GM18517 (cell line): ENCODE data around the gene RALB.

Experiments
- ATAC-seq: cut with Tn5 transposase; IDR thresholded peaks from one replicate; pipeline ENCODE4 v1.9.1; 2021; ENCODE audit warnings: mild to moderate bottlenecking, moderate library complexity; ENCODE audit not compliant: unreplicated experiment

Gene RALB

GRCh38 chr2:120261387-120262006 lies 8.8 kb downstream of the RALB start:
- peak; percentile 75 for ATAC-seq

- no peak for ATAC-seq
These were observed 9.5 kb downstream of the RALB start for GRCh38 chr2:120262150-120262549.

DNA sequence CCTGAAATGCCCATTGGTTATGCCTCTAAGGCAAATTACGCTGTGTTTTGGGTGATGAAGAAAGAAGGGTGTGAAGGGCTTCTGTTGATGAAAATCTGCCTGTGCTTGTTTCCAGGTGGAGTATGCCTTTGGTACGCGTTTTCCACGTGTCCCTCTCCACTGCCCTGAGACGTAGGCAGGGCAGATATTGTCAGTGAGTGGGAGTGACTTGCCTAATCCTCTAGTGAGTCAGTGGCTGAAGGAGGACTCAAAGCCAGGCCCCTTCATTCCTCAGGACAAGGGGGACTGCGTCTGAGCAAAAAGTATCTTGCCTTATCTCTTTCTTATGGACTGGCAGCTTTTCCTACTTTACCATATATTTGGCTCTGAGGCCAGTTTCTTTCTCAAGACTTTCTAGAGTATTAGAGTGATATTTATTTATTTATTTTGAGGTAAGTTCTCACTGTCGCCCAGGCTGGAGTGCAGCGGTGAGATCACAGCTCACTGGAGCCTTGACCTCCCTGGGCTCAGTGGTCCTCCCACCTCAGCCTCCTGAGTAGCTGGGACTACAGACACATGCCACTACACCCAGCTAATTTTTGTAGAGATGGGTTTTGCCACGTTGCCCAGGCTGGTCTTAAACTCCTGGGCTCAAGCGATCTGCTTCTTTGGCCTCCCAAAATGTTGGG lies 10.2 kb downstream of the RALB start:
- ATAC-seq, result no peak

GRCh38 chr2:120265006-120265405 lies 12.4 kb downstream of the RALB start:
- peak; percentile 65 for ATAC-seq

DNA sequence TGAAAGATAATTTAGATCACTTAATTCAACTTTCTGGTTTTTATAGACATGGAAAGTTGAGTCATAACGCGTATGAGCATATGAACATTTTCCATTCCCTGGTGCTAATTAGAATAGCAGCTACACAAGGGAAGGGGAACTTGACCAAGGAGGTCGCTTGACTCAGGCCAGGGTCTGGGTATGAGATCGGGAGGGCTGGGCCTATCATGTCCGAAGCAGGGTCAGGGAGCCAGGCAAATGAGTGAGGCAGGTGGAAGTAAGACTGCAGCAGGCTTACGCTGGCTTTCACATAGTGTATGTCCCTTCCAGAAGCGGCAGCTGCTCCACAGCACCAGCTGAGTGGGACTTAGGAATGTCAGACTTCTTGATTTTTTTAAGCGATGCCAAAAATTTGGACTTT lies 14.7 kb downstream of the RALB start:
- no peak for ATAC-seq

DNA sequence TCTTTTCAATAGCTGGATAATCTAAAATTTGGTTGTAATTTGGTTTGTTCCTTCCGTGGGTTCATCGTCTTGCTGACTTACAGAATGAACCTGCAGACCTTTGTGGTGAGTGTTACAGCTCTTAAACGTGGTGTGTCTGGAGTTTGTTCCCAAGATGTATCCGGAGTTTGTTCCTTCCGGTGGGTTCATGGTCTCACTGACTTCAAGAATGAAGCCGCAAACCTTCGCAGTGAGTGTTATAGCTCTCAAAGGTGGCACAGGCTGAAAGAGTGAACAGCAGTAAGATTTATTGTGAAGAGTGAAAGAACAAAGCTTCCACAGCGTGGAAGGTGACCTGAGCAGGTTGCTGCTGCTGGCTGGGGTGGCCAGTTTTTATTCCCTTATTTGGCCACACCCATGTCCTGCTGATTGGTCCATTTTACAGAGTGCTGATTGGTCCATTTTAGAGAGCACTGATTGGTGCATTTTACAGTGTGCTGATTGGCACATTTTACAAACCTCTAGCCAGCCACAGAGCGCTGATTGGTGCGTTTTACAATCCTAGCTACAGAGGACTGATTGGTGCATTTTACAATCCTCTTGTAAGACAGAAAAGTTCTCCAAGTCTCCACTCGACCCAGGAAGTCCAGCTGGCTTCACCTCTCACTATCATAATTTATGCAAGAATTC lies 16.6 kb downstream of the RALB start:
- ATAC-seq, result no peak

DNA sequence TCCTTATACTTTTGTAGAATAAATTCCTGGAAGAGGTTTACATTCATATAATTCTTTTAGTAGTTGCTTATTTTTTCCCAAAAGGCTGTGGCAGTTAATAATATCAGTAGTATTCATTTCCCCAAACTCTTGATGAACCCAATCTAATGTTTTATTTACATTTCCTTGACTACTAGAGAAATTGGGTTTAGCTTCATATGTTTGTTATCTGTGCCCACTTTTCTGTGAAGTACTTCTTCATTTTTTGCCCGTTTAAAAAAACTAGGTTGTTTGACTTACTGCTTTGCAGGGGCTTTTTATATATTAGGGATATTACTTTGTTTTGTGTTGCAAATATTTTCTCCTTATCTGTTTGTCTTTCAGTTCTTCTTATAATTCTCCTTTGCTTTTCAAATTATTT lies 17.2 kb downstream of the RALB start:
- ATAC-seq, result no peak

DNA sequence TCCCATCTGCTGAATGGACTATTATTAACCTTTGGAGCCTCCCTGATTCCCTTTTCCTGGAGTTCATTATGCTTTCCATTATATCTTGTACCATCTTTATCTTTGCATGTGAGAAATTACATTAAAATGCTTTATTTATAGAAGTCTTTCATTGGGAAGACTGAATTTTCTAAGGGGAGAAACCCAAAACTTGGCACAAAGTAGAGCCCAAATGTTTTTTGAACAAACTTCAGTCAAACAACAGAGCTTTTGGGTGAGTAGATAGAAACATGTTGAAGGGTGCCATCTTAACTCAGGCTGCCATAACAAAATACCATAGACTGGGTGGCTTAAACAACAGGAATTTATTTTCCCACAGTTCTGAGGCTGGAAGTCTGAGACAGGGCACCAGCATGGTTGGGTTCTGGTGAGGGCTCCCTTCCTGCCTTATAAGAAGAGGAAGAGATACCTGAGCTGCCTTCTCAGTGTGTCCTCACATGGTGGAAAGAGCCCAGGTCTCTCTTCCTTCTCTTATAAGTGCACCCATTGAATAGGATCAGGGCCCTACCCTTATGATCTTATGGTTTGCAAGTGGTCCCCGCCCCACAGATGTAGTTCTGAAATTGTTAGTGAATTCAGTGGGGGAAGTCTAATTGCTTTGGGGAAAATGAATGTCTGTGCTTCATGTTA lies 19.2 kb downstream of the RALB start:
- ATAC-seq, result no peak

DNA sequence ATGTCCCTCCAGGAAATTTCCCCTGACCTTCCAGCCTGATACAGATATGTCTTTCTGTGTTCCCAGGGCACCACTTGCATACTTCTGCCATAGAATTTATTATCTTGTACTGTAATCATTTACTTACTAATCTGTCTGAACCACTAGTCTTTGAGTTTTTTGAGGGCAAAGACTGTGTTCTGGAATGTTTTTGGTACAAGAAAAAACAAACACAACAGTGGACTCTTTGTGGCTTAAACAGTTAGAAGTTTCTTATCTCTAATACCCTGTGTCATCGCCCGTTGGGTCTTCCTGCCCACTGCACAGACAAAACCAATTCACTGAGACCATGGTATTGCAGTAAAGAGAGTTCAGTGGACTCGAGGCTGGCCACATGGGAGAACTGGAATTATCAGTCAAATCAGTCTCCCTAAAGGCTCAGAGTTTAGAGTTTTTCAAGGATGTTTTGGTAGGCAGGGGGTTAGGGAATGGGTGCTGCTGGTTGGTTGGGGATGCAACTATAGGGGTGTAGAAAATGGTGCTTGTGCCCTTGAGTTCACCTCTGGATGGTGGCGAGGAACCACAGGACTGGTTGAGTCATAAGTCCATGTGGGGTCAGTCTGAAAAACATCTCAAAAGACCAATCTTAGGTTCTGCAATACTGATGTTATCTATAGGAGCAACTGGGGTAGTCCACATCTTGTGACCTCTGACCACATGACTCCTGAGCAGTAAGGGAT lies 20.3 kb downstream of the RALB start:
- ATAC-seq, result no peak

GRCh38 chr2:120275617-120276400 lies 23.2 kb downstream of the RALB start:
- no peak for ATAC-seq

GRCh38 chr2:120277505-120278205 lies 25.0 kb downstream of the RALB start:
- no peak for ATAC-seq

DNA sequence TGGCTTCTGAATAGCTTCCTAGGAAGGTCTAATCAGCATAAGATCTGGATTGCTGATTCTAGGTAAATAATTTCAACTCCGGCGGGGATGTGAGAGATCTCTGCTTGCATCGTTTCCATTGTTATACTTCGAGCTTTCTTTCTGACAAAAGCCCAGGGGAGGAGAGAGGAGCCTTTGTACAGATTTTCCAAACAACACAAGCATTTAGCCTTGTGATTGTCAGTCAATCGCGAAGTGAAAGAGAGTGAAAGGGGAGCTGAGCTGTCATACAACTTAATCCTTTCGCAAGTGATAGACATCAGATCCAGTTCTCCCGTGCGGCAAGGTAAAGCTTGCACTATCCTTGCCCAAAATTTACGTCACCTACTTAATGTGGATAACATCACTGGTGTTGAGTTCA lies 26.2 kb downstream of the RALB start:
- no peak for ATAC-seq

- ATAC-seq, result no peak
These were observed 27.1 kb downstream of the RALB start for GRCh38 chr2:120279708-120280107.

GRCh38 chr2:120283649-120284048 lies 31.0 kb downstream of the RALB start:
- no peak for ATAC-seq

GRCh38 chr2:120285056-120285455 lies 32.4 kb downstream of the RALB start:
- no peak for ATAC-seq

- peak; percentile 99 for ATAC-seq
These were observed 34.7 kb downstream of the RALB start for GRCh38 chr2:120287183-120288015.

DNA sequence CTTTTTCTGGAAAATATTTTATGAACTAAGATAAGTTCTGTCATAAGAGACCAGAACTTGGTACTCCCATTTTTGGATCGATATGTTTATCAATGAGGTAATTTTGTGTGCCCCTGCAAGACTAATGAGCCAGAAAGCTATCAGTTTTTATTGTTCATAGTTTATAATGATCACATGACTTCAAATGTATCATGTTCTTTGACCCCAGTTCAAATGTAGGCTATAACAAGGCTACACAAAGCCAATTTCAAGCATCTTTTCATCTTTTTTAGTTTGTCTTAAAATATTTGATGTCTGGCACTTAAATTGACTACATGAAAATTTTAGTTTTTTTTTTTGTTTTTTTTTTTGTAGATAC lies 35.3 kb downstream of the RALB start:
- no peak for ATAC-seq

DNA sequence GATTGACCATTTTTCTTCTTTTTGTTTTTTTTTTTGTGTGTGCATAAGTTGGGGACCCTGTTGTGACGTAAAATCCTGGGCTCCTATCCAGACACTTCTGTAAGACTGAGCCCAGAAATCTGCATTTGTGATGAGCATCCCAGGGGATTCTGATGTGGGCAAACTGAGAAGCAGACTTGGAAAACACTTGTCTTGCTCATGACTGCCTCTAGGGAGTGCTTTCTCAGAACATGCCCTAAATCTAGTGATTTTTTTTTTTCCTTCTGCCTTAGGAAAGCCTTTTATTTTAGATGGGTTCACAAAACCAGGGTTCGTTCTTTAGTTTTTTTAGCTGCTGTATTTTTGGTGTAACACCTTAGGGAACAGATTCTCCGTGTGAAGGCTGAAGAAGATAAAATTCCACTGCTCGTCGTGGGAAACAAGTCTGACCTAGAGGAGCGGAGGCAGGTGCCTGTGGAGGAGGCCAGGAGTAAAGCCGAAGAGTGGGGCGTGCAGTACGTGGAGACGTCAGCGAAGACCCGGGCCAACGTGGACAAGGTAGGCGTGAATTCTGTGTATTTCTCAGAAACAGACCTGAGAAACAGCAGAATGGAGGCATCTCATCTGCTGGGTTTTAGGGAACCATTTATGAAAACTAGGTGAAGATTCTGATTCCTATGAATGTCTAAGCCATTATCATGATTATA lies 36.7 kb downstream of the RALB start:
- no peak for ATAC-seq
